ENCODE measurements around the gene VEZF1.
"Not testable (repeated sequence)": the region's sequence is repeated elsewhere in the genome, so short reads cannot be mapped to it uniquely, and the experiment has no call there.

VEZF1 gene

GRCh38 chr17:57979076-57979475, 9.0 kb downstream of the VEZF1 start:
- in situ Hi-C loops (cut with MboI; ENCODE audit: low sequenced_read_pairs) = no loop called here

- in situ Hi-C loops (cut with MboI; ENCODE audit: low sequenced_read_pairs) = no loop called here
Measured at GRCh38 chr17:57976594-57976993, 11.5 kb downstream of the VEZF1 start.

GRCh38 chr17:57975044-57975443, 13.0 kb downstream of the VEZF1 start:
- in situ Hi-C loops (cut with MboI; ENCODE audit: low sequenced_read_pairs) = no loop called here

- in situ Hi-C loops (cut with MboI; ENCODE audit: low sequenced_read_pairs) = not testable (repeated sequence)
Measured at GRCh38 chr17:57974053-57974824, 13.8 kb downstream of the VEZF1 start.

GRCh38 chr17:57972151-57972550, 15.9 kb downstream of the VEZF1 start:
- in situ Hi-C loops (cut with MboI; ENCODE audit: low sequenced_read_pairs) = no loop called here

- in situ Hi-C loops (cut with MboI; ENCODE audit: low sequenced_read_pairs) = no loop called here
Measured at GRCh38 chr17:57971572-57971971, 16.5 kb downstream of the VEZF1 start.

GRCh38 chr17:57970710-57971109, 17.3 kb downstream of the VEZF1 start:
- in situ Hi-C loops (cut with MboI; ENCODE audit: low sequenced_read_pairs) = no loop called here

GRCh38 chr17:57968456-57968855, 19.6 kb downstream of the VEZF1 start:
- in situ Hi-C loops (cut with MboI; ENCODE audit: low sequenced_read_pairs) = no loop called here

- in situ Hi-C loops (cut with MboI; ENCODE audit: low sequenced_read_pairs) = no loop called here
Measured at GRCh38 chr17:57966875-57967274, 21.2 kb downstream of the VEZF1 start.

- in situ Hi-C loops (cut with MboI; ENCODE audit: low sequenced_read_pairs) = no loop called here
Measured at GRCh38 chr17:57966246-57966645, 21.8 kb downstream of the VEZF1 start.

GRCh38 chr17:57965521-57966160, 22.4 kb downstream of the VEZF1 start:
- in situ Hi-C loops (cut with MboI; ENCODE audit: low sequenced_read_pairs) = no loop called here

- in situ Hi-C loops (cut with MboI; ENCODE audit: low sequenced_read_pairs) = no loop called here
Measured at GRCh38 chr17:57963149-57963511, 24.9 kb downstream of the VEZF1 start.

- in situ Hi-C loops (cut with MboI; ENCODE audit: low sequenced_read_pairs) = no loop called here
Measured at GRCh38 chr17:57962279-57963148, 25.5 kb downstream of the VEZF1 start.

GRCh38 chr17:57959929-57960328, 28.1 kb downstream of the VEZF1 start:
- in situ Hi-C loops (cut with MboI; ENCODE audit: low sequenced_read_pairs) = no loop called here

- in situ Hi-C loops (cut with MboI; ENCODE audit: low sequenced_read_pairs) = not testable (repeated sequence)
Measured at GRCh38 chr17:57958391-57958790, 29.7 kb downstream of the VEZF1 start.

- in situ Hi-C loops (cut with MboI; ENCODE audit: low sequenced_read_pairs) = no loop called here
Measured at GRCh38 chr17:57957886-57958285, 30.2 kb downstream of the VEZF1 start.

- in situ Hi-C loops (cut with MboI; ENCODE audit: low sequenced_read_pairs) = no loop called here
Measured at GRCh38 chr17:57957120-57957850, 30.8 kb downstream of the VEZF1 start.

GRCh38 chr17:57956291-57957119, 31.5 kb downstream of the VEZF1 start:
- in situ Hi-C loops (cut with MboI; ENCODE audit: low sequenced_read_pairs) = no loop called here

- in situ Hi-C loops (cut with MboI; ENCODE audit: low sequenced_read_pairs) = no loop called here
Measured at GRCh38 chr17:57955183-57955931, 32.7 kb downstream of the VEZF1 start, which contains the start of gene CUEDC1. Gene CUEDC1 (minus strand): TSS chr17:57955412. CDS start chr17:57885564, 69,848 bp downstream.

Data from HL-60/S4 treated with retinoic acid at 250 ng/mL for 4 days and 3 days (cell line).